Measurements from ENCODE around the gene CDH5.

The CDH5 gene

DNA sequence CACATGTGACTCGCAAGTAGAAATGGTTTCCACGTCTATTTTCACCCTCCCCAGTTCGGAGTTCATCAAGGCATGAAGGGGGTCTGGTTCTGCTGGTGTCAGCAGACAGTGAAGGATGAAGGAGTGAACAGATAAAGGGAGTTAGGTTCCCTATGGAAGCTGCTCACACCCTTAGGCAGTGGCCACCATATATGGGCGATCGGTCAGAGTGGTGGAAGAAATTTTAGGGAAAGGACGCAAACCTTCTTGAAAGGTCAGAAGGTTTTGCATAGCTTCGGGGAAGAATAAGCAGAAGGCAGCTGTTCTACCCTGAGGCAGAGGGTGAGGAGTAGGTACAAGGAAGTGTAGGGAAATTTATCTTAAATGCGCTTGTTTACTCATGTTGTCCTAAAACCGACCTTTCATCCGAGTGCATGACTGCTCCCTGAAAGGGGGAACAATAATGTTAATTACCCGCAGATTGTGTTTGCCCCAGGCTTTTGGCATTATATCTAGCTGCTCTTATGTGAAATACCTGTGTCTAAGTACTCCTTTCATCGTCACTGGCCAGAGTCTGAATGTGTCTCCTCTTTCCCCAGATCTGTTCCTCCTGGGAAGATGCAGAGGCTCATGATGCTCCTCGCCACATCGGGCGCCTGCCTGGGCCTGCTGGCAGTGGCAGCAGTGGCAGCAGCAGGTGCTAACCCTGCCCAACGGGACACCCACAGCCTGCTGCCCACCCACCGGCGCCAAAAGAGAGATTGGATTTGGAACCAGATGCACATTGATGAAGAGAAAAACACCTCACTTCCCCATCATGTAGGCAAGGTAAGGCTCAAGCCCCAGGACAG, 12.5 kb downstream of the CDH5 start:
- H3K27me3 ChIP-seq (replicated peaks) = no peaks in the 10 kb centered on the region
- TF ChIP-seq, protein P1, sequence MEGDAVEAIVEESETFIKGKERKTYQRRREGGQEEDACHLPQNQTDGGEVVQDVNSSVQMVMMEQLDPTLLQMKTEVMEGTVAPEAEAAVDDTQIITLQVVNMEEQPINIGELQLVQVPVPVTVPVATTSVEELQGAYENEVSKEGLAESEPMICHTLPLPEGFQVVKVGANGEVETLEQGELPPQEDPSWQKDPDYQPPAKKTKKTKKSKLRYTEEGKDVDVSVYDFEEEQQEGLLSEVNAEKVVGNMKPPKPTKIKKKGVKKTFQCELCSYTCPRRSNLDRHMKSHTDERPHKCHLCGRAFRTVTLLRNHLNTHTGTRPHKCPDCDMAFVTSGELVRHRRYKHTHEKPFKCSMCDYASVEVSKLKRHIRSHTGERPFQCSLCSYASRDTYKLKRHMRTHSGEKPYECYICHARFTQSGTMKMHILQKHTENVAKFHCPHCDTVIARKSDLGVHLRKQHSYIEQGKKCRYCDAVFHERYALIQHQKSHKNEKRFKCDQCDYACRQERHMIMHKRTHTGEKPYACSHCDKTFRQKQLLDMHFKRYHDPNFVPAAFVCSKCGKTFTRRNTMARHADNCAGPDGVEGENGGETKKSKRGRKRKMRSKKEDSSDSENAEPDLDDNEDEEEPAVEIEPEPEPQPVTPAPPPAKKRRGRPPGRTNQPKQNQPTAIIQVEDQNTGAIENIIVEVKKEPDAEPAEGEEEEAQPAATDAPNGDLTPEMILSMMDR (IDR thresholded peaks at IDR 0.05; ENCODE audit: low read depth, low read length, missing control alignments) = no peak
- no peak for DNase-seq
- H3K36me3 ChIP-seq (replicated peaks) = no peaks in the 10 kb centered on the region
- H3K4me3 ChIP-seq (ENCODE audit: low read depth, low read length) = no peak overlapping the region
- in situ Hi-C loops (cut with HindIII; ENCODE audit: low pct_ligation_motif_present, low sequenced_read_pairs) = no loop called here
- H3K27ac ChIP-seq = no peak overlapping the region

DNA sequence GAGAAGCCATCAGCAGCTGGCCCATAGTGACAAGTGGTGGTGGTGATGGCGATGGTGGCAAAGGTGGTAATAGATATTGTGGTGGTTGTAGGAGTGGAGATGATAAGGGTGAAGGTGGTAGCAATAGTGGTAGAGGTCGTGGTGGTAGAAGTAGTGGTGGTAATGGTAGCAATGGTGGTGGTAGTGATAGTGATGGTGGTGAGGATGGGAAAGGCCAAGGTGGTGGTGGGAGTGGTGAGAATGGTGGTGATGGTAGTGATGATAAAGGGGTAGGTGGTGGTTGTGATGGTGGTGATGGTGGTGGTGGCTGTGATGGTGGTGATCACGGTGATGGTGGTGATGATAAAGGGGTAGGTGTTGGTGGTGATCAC, 13.1 kb downstream of the CDH5 start:
- Histone ChIP-seq H3K27ac (no peak overlapping the region), H3K36me3 (replicated peaks) (no peaks in the 10 kb centered on the region), H3K4me3 (ENCODE audit: low read depth, low read length) (no peak overlapping the region), H3K27me3 (replicated peaks) (no peaks in the 10 kb centered on the region)
- in situ Hi-C loops (cut with HindIII; ENCODE audit: low pct_ligation_motif_present, low sequenced_read_pairs) = no loop called here
- no peak for DNase-seq
- TF ChIP-seq, protein P1 (IDR thresholded peaks at IDR 0.05; ENCODE audit: low read depth, low read length, missing control alignments) = no peak

- Histone ChIP-seq H3K27me3 (replicated peaks) (no peaks in the 10 kb centered on the region), H3K36me3 (replicated peaks) (no peaks in the 10 kb centered on the region), H3K27ac (no peak overlapping the region), H3K4me3 (ENCODE audit: low read depth, low read length) (no peak overlapping the region)
- in situ Hi-C loops (cut with HindIII; ENCODE audit: low pct_ligation_motif_present, low sequenced_read_pairs) = no loop called here
- TF ChIP-seq, protein P1 (IDR thresholded peaks at IDR 0.05; ENCODE audit: low read depth, low read length, missing control alignments) = no peak
- no peak for DNase-seq
Observed at GRCh38 chr16:66380421-66380820, 13.9 kb downstream of the CDH5 start.

DNA sequence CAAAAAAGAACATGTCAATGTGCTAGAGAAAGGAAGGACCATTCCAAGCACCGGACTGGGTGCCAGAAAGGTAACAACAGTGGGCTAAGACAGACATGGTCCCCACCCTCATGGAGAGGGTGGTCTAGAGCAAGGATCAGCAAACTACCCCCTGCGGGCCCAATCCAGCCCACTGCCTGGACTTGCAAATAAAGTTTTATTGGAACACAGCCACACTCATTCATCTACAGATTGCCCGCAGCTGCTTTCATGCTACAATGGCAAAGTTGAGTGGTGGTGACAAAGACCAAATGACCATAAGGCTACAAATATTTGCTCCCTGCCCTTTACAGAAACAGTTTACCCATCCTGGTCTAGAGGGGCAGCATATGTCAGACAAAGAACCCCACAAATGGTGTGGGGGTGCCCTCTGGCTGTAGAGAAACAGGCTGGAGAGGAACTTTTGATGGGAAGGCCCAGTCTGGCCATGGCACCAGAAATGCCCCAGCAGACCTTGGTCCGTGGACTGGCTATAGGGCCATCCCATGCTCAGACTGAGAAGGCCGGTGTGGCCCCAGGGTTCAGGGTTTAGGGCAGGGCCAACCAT, 15.2 kb downstream of the CDH5 start:
- Histone ChIP-seq H3K27me3 (replicated peaks) (no peaks in the 10 kb centered on the region), H3K4me3 (ENCODE audit: low read depth, low read length) (no peak overlapping the region), H3K27ac (peak overlapping the region; percentile 83), H3K36me3 (replicated peaks) (no peaks in the 10 kb centered on the region)
- TF ChIP-seq, protein P1 (IDR thresholded peaks at IDR 0.05; ENCODE audit: low read depth, low read length, missing control alignments) = no peak
- DNase-seq = no peak
- in situ Hi-C loops (cut with HindIII; ENCODE audit: low pct_ligation_motif_present, low sequenced_read_pairs) = no loop called here

GRCh38 chr16:66382171-66382965, 15.9 kb downstream of the CDH5 start:
- H3K4me3 ChIP-seq (ENCODE audit: low read depth, low read length) = no peak overlapping the region

More at GRCh38 chr16:66382171-66382965, 15.9 kb downstream of the CDH5 start:
- Histone ChIP-seq H3K27me3 (replicated peaks) (no peaks in the 10 kb centered on the region), H3K36me3 (replicated peaks) (no peaks in the 10 kb centered on the region), H3K27ac (peak overlapping the region; percentile 83)
- peak; percentile 75 for DNase-seq
- TF ChIP-seq, protein P1 (IDR thresholded peaks at IDR 0.05; ENCODE audit: low read depth, low read length, missing control alignments) = no peak
- in situ Hi-C loops (cut with HindIII; ENCODE audit: low pct_ligation_motif_present, low sequenced_read_pairs) = no loop called here

Data from brain microvascular endothelial cell (primary cell).